NCI-H69 (cell line): ENCODE measurements around the gene SHC4.
"Not testable (repeated sequence)": the region's sequence is repeated elsewhere in the genome, so short reads cannot be mapped to it uniquely, and the experiment has no call there.

Experiments
- DNase-seq: peaks from one replicate; lab custom pipeline; 2025; lab: John Stamatoyannopoulos, UW

Gene SHC4, protein sequence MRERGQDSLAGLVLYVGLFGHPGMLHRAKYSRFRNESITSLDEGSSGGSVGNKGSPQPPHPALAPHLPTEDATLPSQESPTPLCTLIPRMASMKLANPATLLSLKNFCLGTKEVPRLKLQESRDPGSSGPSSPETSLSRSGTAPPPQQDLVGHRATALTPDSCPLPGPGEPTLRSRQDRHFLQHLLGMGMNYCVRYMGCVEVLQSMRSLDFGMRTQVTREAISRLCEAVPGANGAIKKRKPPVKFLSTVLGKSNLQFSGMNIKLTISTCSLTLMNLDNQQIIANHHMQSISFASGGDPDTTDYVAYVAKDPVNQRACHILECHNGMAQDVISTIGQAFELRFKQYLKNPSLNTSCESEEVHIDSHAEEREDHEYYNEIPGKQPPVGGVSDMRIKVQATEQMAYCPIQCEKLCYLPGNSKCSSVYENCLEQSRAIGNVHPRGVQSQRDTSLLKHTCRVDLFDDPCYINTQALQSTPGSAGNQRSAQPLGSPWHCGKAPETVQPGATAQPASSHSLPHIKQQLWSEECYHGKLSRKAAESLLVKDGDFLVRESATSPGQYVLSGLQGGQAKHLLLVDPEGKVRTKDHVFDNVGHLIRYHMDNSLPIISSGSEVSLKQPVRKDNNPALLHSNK

DNA sequence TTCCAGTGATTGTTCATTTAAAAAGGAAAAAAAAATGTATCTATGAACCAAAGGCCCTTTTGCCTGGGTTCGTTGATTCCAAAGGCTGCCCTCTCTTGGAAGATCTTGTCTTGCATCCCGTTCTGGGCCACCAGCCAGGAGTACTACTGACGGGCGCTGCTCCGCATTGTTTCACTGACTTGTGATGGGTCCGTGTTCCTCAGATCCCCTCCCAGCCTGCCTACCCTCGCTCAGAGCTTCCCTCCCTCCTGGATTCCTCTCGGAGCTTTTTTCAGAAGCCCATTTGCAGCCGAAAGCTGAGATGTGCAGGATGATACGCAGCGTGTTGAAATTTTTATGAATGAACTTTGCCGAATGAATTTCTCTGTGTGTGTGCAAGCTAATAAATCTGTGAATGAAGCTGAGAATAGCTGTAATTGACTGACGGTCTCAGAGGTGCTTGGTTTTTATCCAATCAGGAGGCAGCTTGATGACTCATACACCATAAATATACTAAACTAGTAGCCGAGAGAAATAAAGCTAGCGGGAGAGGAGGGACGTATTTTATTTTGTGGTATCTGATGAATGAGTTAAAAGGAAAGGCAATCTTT is at the start of gene SHC4:
SHC4 (minus strand) TSS at position 396 of the 590 bp plus-strand sequence. CDS start 904 bp downstream, outside the sequence.
- peak; percentile 85 for DNase-seq

DNA sequence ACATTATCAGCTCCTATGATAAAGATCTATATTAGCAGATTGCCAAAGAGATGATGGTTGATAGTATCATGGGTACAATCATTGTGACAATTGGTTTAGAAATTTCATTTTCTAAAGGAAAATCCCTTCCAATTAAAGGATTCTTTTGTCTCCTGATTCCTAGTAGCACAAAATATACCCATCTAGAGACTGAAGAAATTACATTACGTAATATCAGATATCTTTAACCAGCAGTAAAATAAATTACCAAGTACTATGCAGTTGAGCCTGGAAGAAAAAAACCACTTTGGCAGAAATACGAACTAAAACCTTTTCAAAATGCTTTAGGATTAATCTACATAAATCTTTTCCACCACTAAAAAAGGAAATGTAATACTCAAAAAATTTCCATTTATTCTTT is 35.6 kb upstream of the SHC4 start:
- no peak for DNase-seq

DNA sequence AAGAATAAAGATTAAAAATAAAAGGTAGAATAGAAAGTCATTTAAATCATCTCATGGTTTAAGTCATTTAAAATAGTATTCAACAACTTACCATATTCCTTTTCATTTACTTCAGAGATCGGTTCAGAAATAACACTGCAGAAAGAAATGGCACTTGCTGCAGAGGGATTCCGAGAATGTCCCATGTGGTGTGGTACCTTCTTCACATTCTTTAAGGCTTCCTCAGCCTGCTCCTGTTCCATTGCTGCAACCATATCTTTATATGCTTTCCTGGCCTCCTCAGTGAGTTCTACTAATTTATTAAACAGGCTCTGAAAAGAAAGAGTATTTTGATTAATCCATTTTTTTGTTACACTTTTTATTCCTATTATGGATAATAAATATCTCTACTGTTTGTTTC is 32.6 kb upstream of the SHC4 start:
- no peak for DNase-seq

DNA sequence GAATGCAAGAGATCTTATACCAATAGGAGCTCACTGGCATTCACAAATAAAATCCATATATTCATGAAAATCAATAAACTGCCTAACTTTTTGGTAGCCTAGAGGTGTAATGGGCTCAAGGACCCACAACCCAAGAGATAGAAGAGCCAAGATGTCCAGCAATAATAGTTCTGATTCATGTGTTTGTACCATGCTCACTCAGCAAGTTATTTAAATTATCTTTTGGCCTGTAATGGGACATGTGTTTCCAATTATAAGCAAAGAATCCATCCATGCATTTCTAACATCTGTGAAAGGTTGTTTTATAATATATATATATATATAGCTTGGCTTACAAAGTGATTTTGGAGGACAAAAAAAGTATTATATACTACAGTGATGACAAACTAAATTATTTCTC is 29.7 kb upstream of the SHC4 start:
- DNase-seq: no peak

DNA sequence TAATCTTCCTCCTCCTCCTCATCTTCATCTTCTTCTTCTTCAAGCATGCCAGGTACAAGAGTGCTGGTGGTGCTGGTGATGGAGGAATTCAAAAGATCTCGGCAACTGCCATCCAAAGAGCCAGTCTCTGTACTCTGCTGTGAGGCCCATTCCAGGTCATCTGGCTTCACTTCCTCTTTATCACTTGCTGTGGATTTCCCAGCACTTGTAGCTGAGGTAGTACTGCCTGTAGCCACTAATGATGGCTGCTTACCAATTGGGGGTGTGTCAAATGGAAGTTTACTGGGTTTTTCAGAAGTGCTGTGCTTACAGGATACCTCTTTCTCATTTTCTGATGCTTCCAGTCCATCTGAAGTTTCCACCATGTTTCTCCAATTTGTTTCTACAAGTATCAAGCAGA is 28.8 kb upstream of the SHC4 start:
- no peak for DNase-seq

DNA sequence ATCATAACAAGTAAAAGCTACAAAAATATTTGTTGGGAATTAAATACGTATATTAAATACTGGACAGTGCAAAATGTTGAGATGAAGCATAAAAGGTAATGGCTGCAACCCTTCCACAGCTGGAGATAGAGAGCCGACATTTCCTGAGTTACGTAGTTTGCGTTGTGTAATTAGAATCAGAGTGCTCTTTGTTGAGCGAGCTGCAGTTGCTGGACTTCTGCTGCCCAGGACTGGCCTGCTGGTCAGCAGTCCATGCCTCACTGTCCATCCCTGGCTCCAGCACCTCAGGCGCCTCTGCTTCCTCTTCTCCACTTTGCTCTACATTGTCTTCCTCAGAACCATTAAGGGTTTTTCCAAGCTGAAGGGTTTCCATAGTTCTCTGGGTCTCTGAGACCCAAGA is 28.4 kb upstream of the SHC4 start:
- DNase-seq: no peak

DNA sequence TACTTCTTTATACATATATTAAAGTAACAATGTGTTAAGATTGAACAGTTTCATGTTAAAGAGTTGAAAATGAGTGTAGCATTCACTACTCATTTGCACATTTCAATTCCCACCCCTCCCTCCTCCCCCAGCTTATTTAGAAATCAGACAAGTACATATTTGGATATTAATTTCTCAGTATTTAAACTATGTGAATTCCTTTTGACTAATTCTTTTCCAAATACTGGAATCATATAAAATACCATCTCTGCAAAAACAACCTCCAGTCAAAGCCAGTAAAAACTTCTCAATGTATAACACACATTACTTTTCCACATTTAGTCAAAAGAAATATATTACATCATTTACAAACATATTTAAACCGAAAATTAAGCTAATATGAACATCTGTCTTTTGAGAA is 25.5 kb upstream of the SHC4 start:
- DNase-seq: no peak

DNA sequence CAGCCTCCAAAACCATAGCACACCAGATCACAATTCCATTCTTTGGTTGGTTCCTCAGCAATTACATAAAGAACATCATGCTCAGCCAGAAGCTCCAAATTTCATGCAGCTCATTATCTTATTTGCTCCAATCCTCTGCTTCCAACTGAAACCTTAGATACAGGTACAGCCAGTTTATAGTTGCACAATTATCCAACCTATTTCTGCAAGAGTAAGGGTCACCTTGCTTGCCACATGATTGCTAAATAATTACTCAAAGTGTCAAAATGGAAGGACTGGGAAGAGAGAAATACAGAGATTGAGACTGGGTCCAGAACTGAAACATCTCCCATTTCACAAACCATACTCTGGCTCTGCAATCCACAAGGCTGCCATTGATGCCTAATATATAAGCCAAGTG is 23.4 kb upstream of the SHC4 start:
- no peak for DNase-seq

DNA sequence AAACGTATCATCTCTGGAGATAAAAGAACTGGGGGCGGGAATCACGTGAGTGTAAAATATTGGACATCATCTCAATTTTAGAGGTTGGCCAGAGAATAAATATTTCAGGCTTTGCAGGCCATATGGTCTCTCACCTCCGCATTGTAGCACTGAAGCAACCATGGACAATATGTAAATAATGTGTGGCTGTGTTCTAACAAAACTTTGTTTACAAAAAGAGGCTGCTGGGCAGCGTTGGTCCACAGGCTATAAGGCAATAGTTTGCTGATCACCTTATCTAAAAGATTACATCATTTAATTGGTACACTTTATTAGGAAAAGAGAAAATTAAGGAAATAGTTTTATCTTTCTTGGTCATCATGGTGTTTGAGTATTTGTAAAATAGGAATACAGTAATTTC is 22.5 kb upstream of the SHC4 start:
- no peak for DNase-seq

DNA sequence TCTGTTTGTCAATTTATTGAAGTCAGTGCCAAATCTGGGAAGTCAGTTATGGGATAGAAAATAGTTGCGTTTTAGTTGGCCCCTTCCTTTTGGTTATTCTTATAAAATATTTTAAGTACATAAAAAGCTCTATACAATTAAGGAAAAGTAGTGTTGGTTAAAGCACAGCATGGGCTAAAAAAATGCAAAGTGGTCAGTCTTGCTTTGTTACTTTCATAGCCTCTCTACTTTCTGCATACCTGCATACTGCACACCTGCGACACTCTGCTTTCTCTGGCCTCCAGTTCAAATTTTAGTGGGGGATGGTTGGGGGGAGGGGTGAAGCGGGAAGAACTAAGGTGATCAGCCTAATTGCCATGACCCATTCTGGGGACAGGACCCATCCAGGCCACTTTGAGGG is 21.8 kb upstream of the SHC4 start:
- DNase-seq: no peak

DNA sequence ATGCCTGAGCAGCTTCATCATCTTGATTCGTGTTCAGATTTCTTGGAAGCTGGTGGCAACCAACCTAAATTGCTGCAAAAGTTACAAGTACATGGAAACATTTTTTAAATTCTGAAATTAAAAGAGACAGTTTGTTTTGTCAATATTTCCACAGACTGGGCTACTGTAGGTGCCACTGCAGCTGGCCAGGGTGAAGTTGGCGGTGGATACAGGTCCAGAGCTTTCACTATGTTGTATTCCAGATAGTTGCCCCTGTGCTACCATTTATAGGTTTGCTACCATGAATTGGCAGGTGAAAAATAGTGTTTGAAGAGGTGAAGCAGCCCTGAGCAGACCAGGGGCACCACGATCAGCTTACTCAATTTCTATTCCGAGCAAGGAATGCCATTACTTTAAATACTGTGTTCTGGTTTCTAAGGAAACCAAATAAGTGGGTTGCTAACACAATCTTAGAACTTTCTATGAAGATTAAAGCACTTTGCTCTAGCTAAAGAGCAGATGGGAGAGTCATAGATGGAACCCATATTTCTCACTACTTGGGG is 21.2 kb upstream of the SHC4 start:
- no peak for DNase-seq

DNA sequence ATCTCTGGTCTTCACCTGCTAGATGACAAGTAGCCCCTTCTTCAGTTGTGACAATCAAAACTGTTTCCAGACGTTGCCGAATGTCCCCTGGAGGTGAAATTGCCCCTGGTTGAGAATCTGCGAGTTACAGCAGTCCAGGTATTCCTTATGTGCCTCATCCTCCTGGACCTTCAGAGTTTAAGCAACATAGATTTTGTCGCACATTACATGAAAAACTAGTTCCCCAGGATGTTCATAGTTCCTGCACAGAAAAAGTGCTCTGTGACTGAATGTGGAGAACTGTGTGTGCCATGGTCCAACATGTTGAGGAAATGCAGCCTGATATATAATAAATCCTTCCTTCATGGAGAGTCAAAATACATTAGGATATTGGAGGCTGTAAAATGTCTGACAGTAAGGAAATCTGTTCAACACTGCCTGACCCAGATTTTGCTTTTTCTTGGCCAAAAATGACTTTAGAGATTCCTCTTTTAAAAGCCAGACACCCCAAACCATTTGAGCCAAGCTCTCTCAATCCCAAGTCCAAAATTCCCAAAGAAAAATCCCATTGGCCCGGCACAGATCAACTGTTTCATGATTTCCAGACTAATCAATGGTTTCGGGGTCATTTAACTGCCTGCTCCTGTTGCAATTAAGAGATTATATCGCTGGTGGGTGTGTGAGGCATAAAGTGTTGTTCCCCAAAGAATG is 20.4 kb upstream of the SHC4 start:
- no peak for DNase-seq

DNA sequence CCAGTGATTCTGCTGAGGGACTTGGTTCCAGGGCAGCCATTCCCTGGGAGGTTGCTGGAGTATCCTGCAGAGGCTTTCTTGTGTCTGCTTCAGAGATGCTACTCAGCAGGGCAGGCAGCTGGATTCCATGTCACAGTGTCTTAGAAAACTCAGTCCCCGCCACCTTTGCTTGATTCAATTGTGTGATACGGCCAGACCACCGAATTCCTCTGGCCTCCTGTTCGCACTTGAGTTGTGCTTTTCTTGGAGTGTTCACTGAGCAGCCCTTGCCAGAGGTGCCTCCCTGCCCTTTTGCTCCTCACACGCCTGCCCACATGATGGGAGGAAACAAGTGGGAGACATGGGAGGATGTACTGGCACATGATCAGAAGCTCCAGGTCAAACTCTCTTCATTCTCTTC is 19.6 kb upstream of the SHC4 start:
- no peak for DNase-seq

DNA sequence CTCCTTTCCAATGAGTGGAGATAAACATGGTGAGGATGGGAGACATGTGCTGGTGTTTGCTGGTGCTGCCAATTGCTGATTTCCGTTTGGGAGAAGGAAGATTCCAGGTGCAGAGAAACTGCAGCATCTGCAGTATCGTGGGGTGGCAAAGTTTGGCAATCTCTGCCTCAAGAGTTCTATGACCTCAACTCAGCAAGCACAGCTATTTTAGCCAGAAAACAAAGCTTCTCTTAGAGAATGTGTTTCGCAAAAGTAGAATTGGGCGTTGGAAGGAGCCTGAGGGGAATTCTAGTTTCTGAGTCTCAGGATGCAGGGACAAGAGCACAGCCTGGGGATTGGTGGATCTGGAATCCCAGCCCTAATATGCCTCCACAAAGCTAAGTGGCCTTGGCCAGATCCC is 18.2 kb upstream of the SHC4 start:
- no peak for DNase-seq

DNA sequence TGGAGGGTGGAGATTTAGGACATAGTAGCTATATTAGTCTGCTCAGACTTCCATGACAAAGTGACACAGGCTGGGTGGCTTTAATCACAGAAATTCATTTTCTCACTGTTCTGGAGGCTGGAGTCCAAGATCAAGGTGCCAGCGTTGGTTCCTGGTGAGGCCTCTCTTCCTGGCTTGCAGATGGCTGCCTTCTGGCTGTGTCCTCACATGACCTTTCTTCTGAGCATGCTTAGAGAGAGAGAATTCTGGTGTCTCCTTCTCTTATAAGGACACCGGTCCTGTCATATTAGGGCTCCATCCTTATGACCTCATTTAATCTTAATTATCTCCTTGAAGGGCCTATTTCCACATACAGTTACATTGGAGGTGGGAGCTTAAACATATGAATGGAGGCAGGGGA is 14.9 kb upstream of the SHC4 start:
- DNase-seq: no peak

DNA sequence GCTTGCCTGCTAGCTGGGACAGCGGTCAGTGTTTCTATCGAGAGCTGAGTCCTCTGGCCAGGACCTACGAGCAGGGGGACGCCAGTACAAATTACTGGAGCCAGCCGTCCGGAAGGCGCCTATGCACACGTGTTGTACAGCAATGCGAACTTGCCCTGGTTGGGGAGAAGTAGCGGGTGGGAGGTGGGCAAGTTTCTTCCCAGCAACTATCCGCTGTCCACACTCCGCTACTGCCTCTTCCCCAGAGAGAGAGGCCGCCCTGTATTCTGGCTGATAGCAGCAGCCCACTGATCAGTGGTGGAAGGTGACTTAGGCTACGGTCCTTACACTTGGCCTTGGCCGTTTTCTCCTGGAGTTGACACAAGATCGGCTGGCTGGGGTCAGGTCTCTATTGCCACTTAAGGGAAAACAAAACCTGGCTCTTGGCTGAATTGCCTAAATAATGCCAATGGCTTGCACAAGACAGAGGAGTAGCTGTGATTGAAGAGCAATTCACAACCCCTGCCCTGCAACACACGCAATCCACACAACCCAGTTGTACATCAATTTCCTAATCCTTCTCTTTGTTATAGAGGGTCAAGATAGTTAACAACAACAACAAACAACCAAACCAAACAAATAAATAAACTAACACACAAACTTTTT is 12.8 kb upstream of the SHC4 start:
- DNase-seq: no peak

DNA sequence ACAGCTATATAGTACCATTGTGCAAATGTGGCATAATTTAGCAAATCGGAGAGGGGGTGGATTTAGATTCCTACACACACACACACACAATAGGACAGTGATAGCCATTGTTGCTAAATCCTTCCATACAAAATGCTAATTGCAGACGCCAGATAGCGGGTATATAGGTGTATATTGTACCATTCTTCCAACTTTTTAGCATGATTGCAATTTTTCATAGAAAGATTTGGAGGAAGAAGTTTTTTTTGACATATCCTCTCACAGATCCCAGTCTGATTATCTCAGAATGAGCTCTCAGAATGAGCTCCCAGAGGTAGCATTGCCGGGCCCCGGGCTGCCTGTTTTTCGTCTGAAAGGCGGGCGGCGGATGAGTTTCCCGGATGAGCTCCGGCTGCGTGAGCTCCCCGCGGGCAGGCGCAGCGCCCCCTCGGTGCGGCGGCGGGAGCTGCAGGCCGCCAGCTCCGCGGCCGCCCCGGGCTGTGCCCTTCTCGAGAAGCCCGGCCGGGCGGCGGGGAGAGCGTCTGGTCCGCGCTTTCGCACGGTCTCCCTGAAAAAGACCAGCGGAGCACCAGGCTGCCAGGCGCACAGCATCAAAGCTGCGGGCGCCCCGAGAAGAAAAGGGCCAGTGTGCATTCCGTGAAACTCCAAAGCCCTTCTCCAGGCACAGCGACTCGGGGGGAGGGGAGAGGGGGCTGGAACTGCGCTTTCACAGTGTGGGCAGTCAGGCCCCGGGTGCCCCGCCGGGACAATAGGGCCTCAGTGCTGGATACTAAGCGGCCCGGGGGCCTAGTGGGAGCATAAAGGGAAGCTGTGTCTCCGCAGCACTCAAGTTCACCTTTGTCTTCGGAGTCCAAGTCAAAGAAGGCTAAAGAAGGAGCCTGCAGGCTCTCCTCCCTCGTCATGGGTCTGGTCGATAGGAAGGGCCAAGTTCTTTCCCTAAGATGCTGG is 12.0 kb upstream of the SHC4 start:
- peak; percentile 95 for DNase-seq

DNA sequence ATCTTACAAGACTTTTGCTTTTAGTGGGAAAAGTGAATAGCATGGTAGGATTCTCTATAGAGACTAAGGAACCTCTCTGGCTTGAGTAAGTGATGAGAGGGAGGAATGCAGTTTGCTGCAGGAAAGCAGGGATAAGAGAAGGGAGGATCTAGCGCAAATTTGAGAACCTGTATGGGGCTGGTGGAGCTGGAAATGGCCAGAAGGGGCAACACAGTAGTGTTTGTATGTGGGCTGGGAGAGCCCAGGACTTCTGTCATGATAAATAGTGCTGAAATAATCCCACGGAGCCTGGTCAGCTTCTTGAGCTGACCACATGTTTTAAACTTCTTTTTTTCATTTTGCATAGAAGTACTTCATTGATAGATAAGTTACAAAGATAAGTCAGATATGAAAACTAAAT is 11.2 kb upstream of the SHC4 start:
- peak; percentile 25 for DNase-seq

DNA sequence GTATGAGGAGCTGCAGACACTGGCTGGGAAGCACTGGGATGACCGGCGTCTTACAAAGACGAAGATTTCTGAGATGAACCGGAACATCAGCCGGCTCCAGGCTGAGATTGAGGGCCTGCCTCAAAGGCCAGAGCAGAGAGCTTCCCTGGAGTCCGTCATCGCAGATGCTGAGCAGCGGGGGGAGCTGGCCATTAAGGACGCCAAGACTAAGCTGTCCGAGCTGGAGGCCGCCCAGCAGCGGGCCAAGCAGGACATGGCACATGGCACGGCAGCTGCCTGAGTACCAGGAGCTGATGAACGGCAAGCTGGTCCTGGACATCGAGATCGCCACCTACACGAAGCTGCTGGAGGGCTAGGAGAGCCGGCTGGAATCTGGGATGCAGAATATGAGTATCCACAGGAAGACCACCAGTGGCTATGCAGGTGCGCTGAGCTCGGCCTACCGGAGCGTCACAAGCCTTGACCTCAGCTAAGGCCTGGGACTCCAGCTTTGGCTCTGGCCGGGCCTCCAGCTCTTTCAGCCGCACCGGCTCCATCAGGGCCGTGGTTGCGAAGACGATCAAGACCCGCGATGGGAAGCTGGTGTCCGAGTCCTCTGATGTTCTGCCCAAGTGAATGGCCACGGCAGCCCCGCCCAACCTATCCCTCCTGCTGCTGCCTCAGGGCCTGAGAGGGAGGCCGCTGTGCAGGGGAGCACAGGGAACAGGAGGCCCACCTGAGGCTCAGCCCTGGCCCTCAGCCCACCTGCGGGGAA is 9.2 kb upstream of the SHC4 start:
- DNase-seq: no peak

DNA sequence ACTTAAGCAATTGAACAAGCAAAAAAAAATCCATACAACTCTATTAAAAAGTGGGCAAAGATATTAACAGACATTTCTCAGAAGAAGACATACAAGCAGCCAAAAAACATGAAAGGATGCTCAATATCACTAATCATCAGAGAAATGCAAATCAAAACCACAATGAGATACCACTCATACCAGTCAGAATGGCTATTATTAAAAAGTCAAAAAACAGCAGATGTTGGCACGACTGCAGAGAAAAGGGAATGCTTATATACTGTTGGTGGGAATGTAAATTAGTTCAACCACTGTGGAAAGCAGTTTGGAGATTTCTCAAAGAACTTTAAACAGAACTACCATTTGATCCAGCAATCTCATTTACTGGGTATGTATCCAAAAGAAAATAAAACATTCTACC is 7.2 kb upstream of the SHC4 start:
- DNase-seq: not testable (repeated sequence)
